Body of pancreas (tissue), 4 donors: Measurements from ENCODE around the gene TF. TPM values are rescaled to one million over a fixed set of nuclear protein-coding genes. Genes with fewer than 3 reads are reported as not detected.
"Not testable (repeated sequence)": the region's sequence is repeated elsewhere in the genome, so short reads cannot be mapped to it uniquely, and the experiment has no call there.

ENCODE experiments used
- ATAC-seq: fragments of 150-250 bp; one replicate; pipeline ENCODE4 v1.9.1; 2016
- DNase-seq, 4 donors: peaks; one replicate each; pipeline ENCODE4 v3.0.0-alpha.2; 2019
- H3K27ac ChIP-seq, 4 donors: fragments of 200-600 bp; sonication (generic); 1 replicate in 3 of 4; 2 replicates in 1 of 4; pipeline versions ENCODE4 v1.5.1 to v1.6.1; 2016 to 2019; ENCODE audit warnings: mild to moderate bottlenecking in 1 of 4, mixed read lengths in 1 of 4, moderate library complexity in 1 of 4
- H3K27me3 ChIP-seq, 2 donors: fragments of 200-600 bp; sonication (generic); one replicate each; pipeline ENCODE4 v1.6.0; 2016; ENCODE audit warnings: mild to moderate bottlenecking in 1 of 2
- H3K36me3 ChIP-seq, 2 donors: fragments of 200-600 bp; sonication (generic); replicated peaks in 1 of 2; 2 replicates each; pipeline ENCODE4 v1.5.1; 2016; ENCODE audit warnings: low read depth in 2 of 2; ENCODE audit not compliant: insufficient read depth in 1 of 2
- H3K4me1 ChIP-seq: fragments of 200-600 bp; sonication (generic); one replicate; pipeline ENCODE4 v1.6.0; 2016
- H3K4me3 ChIP-seq, 2 donors: fragments of 200-600 bp; sonication (generic); 1 replicate in 1 of 2; 2 replicates in 1 of 2; pipeline ENCODE4 v1.5.1; 2016 to 2019
- H3K9me3 ChIP-seq, 3 donors: fragments of 200-600 bp; sonication (generic); 1 replicate in 2 of 3; 2 replicates in 1 of 3; pipeline ENCODE4 v1.5.1; 2016
- CTCF ChIP-seq, 7 experiments: fragments of 450-650 bp in 4 of 7; fragments of 200-600 bp in 3 of 7; sonication (generic) in 3 of 7; IDR thresholded peaks; one replicate each; pipeline ENCODE4 v1.5.1; 2016 to 2019; ENCODE audit warnings: antibody characterized with exemption in 7 of 7
- POLR2A ChIP-seq, 3 donors: fragments of 450-650 bp; IDR thresholded peaks; one replicate each; pipeline ENCODE4 v1.6.1; 2016; ENCODE audit warnings: antibody characterized with exemption in 3 of 3, mild to moderate bottlenecking in 2 of 3
- WGBS, 2 donors: methylation state at CpG; one replicate each; pipeline ENCODE4 v1.1.5; 2017; 5-methylcytosine and 5-hydroxymethylcytosine counted together
- intact Hi-C: fragments of 100-400 bp; cut with DNase I; formaldehyde crosslinking; loops from one replicate; pipeline ENCODE4 v1.15.1; 2023
- total RNA-seq, 2 donors: library from RNA; depleted of rRNA; stranded (reverse); fragments of >200 nt; gene quantifications; one replicate each; pipeline ENCODE4 v1.1.0, GENCODE V29; 2016

TF gene
- total RNA-seq, 2 donors from 2014 or later: 0.26 to 7.9 TPM

GRCh38 chr3:133776794-133777438, 30.7 kb downstream of the TF start:
- Histone ChIP-seq H3K4me3 (no peak overlapping the region), H3K27me3 (no peaks in the 10 kb centered on the region), H3K9me3 (no peaks in the 10 kb centered on the region), H3K36me3 (no peaks in the 10 kb centered on the region), H3K27ac (no peak overlapping the region), H3K4me1 (no peaks in the 10 kb centered on the region)
- peak; percentile 88 for ATAC-seq
- TF ChIP-seq POLR2A (IDR thresholded peaks at IDR 0.05) (no peak), CTCF (IDR thresholded peaks at IDR 0.05) (peak in 6 of 7 experiments; percentile 13 to 80 (median 68))
- WGBS, 2 donors: 48 to 56% methylated on average over 7 of the region's 7 CpGs
- intact Hi-C loops: no loop called here
- peak; percentile 27 to 36 (median 30) for DNase-seq

GRCh38 chr3:133777807-133778568, 31.8 kb downstream of the TF start:
- TF ChIP-seq POLR2A (IDR thresholded peaks at IDR 0.05) (no peak), CTCF (IDR thresholded peaks at IDR 0.05) (no peak)
- no peak for DNase-seq
- 66 to 75% methylated on average over 8 of the region's 8 CpGs for WGBS, 2 donors
- Histone ChIP-seq H3K36me3 (no peaks in the 10 kb centered on the region), H3K9me3 (no peaks in the 10 kb centered on the region), H3K27ac (no peak overlapping the region), H3K27me3 (no peaks in the 10 kb centered on the region), H3K4me1 (no peaks in the 10 kb centered on the region), H3K4me3 (no peak overlapping the region)
- intact Hi-C loops: no loop called here
- ATAC-seq: no peak

- intact Hi-C loops: no loop called here
- no peak for ATAC-seq
- DNase-seq: no peak
- Histone ChIP-seq H3K27ac (no peak overlapping the region), H3K27me3 (no peaks in the 10 kb centered on the region), H3K4me1 (no peaks in the 10 kb centered on the region), H3K9me3 (no peaks in the 10 kb centered on the region), H3K4me3 (no peak overlapping the region), H3K36me3 (no peaks in the 10 kb centered on the region)
- WGBS, 2 donors: 49 to 70% methylated on average over 4 of the region's 4 CpGs
- TF ChIP-seq CTCF (IDR thresholded peaks at IDR 0.05): no peak
- TF ChIP-seq POLR2A (IDR thresholded peaks at IDR 0.05): no peak
These were observed 33.5 kb downstream of the TF start for GRCh38 chr3:133779626-133780203.

- H3K4me3 ChIP-seq, H3K36me3 ChIP-seq, DNase-seq, H3K27me3 ChIP-seq, H3K27ac ChIP-seq, ATAC-seq, intact Hi-C loops, H3K4me1 ChIP-seq, H3K9me3 ChIP-seq: not testable (repeated sequence)
- 90 to 92% methylated on average over 6 of the region's 6 CpGs for WGBS, 2 donors
These were observed 34.6 kb downstream of the TF start for GRCh38 chr3:133780756-133781155.

GRCh38 chr3:133781570-133781969, 35.4 kb downstream of the TF start:
- Histone ChIP-seq H3K4me1 (no peaks in the 10 kb centered on the region), H3K27me3 (no peaks in the 10 kb centered on the region), H3K36me3 (no peaks in the 10 kb centered on the region), H3K27ac (no peak overlapping the region), H3K4me3 (no peak overlapping the region), H3K9me3 (no peaks in the 10 kb centered on the region)
- no peak for DNase-seq
- TF ChIP-seq POLR2A (IDR thresholded peaks at IDR 0.05) (no peak), CTCF (IDR thresholded peaks at IDR 0.05) (no peak)
- ATAC-seq: no peak
- intact Hi-C loops: no loop called here
